GM19395 (cell line): ENCODE results near the gene SLAIN1.

Source experiments
- ATAC-seq: cut with Tn5 transposase; IDR thresholded peaks from one replicate; pipeline ENCODE4 v1.9.1; 2021; ENCODE audit warnings: mild to moderate bottlenecking, moderate library complexity; ENCODE audit not compliant: unreplicated experiment

SLAIN1 gene

DNA sequence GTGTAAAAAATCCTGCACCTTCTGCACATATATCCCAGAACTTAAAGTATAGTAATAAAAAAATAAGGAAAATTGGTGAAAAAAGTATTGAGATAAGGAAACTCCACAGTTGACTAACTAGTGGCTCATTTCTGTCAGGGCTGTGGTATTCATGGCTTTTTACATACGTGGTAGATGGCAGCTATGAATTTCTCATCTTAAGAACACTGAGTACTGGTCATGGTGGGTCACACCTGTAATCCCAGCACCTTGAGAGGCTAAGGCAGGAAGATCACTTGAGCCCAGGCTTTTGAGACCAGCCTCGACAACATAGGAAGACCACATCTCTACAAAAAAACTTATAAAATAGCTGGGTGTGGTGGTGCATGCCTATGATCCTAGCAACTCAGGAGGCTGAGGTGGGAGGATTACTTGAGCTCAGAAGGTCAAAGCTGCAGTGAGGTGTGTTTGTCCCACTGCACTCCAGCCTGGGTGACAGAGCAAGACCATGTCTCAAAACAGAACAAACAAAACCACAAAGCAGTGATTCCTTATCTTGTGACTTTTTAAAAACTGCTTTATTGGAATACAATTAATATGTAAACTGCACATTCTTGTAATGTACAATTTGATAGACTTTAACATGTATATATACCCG is 16.8 kb downstream of the SLAIN1 start:
- no peak for ATAC-seq

DNA sequence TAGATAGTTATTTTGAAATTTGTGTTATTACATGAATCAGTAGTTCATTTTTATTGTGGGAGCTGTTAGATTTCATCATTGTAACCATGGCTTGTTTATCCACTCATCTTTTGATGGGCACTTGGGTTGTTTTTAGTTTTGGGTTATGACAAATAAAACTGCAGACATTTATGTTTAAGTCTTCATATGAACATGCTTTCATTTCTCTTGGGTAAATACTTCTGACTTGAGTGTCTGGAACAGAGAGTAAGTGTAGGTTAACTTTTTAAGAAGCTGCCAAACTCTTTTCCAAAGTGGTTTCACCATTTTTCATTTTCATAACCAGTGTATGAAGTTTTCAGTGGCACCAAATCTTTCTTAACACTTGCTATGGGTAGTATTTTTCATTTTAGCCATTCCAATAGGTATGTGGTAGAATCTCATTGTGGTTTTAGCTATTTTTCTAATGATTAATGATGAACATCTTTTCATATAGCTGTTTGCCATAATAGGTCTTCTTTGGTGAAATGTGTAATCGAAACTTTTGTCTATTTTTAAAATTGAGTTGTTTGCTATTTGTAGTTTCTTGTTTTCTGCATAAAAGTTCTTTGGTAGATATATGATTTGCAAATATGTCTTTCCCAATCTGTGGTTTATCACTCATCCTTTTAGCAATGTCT is 17.9 kb downstream of the SLAIN1 start:
- peak; percentile 57 for ATAC-seq

DNA sequence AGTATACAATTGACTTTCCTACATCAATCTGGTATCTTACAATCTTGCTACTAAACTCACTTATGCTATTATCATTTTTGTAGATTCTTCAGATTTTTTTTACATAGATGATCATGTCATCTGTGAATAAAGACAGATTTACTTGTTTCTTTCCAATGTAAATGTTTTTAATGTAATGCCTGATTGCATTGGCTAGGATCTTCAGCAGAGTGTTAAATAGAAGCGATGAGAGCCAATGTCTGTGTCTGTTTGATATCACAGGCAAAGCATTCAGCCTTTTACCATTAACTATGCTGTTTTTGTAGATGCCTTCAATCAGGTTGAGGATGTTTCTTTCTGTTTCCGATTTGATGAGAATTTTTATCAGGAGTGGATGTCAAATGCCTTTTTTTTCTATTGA is 19.2 kb downstream of the SLAIN1 start:
- ATAC-seq, result no peak

DNA sequence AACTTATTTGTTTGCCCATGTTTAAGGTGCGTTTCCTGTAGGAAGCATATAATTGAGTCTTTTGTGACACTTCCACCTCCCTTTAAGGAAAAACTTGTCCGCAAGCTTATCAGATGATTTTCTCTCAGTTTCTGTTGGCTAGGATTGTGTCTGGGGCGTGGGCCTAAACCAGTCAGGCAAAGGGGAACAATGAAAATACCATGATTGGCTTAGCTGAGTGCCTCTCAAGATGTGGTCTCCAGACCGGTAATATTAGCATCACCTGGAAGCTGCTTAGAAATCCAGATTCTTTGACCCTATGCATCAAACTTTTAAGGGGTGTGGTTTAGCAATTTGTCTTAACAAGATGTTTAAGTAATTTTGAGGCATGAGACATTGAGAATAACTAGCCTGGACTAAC is 20.0 kb downstream of the SLAIN1 start:
- ATAC-seq, result no peak

DNA sequence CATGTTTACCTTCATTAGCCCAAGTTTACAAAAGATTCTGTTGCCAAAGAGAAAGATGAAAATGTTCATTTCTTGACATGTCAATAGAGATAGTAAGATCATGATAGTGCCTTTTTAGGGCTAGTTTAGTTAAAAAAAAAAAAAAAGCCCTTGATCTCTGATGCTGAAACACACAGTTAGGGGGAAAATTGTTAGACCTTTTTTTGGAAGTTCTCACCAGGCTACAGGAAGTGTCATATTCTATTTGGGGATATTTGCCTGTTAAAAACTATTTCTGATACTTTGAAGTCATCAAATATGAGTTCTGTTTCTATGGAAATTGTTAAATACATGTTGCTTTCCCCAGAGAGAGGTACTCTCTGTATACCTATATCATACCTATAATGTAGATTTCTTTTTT is 21.6 kb downstream of the SLAIN1 start:
- ATAC-seq, result no peak

DNA sequence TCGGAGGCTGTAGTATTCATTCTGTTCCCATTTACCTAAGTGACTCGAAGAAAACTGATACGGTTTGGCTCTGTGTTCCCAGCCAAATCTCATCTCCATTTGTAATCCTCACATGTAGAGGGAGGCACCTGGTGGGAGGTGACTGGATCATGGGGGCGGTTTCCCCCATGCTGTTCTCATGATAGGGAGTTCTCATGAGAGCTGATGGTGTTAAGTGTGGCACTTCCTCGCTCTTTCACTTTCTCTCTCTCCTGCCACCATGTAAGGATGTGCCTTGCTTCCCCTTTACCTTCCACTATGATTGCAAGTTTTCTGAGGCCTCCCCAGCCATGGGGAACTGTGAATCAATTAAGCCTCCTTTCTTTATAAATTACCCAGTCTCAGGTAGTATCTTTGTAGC is 23.5 kb downstream of the SLAIN1 start:
- no peak for ATAC-seq

DNA sequence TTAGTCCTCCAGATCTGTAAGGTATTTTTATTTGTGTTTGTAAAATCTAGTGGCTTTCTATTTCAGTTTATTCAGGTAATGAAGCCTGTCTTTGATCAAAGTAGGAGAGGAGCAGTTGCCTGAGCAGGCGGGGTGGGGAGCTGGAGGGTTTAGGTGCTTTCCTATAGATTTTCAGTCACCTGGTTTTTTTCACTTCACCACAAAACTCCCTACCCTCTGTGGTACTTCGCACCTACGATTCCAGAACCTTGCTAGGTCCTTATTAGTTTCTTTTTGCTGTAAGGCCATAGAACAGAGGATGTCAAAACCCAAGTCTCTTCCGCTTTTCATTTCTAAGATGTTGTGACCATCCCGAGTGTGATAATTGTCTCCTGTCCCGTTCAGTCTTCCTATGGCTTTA is 26.6 kb downstream of the SLAIN1 start:
- peak; percentile 63 for ATAC-seq

DNA sequence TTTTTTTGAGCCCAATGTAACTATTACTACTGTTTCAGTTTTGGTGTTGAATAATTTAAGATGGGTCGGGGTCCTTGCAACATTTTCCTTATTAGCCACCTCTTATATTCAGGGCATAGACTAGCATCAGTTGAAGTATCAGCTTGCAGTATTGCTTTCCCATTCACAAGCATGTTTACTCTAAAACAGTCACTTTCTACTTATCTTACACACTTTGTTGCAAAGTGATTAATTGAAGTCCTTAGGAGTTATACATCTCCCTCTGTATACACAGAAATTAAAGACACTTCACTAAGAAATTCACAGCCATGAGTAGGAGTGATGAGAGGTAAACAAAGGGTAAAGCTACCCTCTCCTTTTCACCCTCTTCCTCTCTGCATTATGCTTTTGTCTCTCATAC is 27.6 kb downstream of the SLAIN1 start:
- no peak for ATAC-seq

DNA sequence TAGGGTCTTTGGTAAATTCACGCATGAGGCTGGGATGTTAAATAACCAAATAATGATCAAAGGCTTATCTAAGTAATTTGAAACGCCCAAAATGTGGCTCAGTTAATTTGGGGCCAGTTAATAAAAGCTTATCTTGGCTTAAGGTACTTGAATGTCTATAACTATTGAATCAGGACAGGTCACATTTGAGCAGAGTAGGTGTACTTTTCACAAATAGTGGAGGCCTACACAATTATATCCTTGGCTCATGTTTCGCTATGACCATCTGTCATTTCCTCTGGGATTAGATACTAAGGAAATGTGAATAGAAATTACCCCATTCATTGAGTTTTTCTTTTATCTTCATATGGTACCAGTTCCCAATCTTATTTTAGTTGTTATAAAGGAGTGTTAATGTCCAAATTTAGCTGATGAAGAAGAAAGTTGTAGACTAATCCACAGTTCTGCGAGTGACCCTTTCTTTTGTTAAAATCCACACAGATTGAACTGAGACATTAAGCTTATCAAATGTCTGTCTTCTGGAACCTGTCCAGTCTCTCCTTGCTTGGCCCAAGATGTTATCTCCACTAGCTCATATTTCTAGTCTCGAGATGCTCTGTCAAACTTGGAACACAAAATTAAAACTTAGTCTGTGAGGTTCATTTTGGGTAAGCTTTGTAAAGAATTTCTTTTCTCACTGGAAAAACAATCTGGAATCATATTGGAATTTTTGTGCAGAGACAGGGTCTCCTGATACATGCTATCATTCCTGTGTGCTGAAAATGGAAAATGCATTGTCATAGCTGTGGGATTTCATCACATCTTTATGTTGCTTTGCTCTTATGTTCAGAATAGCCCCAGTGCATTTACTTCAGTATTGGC is 31.0 kb downstream of the SLAIN1 start:
- no peak for ATAC-seq

DNA sequence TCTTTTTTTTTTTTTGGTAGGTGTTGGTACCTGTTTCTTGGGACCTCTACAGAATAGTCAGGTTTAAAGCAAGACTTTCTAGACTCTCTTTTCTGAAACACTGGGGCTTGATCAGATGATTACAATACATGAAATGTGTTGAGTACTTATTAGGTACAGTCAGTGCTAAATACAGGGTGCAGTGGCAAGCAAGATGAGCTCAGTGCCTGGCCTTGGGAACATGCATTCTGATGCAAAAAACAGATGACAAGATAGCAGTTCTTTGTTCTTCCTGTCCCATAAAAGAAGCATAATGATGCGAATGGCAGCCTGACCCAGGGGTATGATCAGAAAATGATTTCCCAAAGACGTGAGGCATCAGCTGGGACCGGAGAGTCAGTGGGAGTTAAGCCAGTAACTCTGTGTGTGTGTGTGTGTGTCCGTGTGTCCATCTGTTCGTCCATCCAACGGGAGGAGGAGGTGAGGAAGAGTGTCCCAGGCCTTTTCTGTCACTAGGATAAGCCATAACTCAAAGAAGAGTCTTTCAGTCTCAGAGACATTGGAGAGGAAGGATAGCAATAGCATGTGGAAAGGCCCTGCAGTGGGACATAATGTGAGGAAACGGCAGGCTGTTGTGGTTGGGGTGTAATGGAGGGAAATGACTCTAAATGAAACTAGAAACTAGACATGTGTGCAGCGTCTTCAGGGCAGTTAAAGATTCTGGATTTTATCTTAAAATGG is 32.2 kb downstream of the SLAIN1 start:
- peak; percentile 98 for ATAC-seq

DNA sequence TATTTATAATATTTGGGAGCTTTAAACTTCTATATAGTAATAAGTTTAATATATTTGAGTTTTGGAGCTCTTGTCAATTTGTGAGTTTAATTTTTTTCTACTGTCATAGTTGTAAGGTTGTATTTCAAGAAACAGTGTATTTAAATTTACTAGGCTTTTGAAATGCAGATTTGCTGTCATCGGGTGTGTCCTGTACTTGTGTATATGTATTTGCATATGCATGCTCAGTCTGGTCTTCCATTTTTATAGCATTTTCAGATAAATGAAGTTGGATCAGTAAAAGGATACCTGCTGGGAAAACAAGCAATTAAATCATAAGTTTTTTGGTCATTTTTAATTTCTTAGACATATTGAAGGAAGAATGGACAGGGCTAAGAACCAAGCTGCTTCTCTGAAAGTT is 33.1 kb downstream of the SLAIN1 start:
- no peak for ATAC-seq

DNA sequence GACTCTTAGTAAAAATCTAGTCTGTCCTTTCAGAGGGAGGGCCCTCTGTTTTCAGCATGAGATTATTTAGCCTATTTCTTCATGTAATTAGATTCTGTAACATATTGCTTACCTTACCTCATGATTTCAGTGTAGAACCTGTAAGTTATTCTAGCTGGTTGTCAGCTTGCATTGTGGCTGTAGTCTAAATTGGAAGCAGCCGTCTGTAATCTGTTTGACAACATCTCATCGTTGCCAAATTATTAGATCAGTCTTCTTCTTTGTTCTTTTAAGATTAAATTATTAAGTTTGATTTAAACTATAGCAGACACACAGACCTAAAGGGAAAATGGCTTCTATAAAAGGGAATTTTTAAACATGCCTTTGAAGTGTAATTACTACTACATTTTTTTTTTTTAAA is 34.8 kb downstream of the SLAIN1 start:
- no peak for ATAC-seq

DNA sequence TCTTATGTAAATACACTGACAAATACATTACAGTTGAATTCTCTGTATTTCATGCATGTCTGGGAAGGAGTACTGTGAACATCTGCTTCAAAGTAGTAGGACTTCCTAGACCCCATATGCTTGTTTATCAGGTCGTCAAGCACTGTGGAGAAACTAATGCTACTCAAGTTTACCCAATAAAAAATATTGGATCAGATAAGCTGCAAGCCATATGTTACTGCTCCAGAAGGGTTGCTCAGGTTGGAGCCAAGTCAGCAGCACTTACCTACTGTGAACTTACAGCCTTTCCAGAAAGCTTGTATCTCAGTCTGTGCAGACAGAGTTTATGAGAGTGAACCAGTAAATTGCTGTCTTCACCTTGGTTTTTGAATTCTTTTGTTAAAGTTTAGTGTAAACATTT is 36.2 kb downstream of the SLAIN1 start:
- no peak for ATAC-seq

DNA sequence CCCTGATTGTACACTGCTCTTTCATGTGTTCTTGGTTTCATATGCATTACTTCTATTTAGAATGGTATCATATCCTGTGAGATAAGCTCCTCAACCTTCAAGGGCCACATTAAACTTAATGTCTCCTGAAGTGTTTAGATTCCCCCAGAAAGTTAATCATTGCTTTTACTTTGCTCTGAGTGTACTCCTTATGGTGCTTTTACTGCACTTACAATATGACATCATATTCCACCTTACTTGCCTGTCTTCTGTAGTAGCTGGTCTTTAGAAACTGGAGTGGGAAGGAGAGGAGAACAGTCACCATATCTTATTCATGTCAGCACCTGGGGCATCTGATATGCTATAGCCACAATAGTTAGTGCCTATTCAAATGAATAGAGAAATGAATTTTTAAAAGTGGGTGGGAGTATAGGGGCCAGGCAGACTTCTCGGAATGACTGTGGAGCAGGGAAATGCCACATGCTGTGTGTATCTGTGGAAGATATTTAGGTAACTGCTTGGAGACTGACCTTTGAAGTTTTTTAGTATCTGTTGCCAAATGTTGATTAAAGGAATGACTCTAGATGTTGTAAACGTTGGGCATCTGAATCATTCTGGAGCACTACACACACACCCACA is 40.2 kb downstream of the SLAIN1 start:
- ATAC-seq, result peak; percentile 85

DNA sequence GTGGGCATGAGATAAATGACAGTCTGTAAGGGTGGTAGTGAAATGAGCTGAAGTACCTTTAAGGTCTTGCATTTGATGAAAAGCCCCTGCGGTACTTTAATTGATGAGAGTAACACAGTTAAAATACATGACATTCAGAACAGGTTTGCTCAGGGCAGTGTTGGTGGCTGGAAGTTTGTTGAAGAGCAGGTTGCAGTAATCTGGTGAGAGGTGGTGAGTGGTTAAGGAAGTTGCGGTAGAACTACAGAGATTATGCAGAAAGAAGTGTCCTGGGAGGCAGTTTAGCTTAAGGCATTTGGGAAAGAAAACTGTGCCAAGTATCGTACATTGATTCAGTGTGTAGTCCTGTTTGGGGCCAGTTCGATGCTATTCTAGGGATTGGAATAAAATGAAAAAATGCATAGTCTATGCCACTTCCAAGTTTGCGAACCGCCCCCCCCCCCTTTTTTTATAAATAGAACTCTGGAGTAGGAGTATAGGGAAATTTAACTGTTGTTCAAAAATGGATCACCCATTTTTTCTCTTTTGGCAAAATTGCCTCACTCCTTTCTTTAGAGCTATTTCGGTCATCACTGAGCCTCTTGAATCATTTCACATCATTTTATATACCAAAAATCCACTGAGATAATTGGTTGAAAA is 42.7 kb downstream of the SLAIN1 start:
- no peak for ATAC-seq

DNA sequence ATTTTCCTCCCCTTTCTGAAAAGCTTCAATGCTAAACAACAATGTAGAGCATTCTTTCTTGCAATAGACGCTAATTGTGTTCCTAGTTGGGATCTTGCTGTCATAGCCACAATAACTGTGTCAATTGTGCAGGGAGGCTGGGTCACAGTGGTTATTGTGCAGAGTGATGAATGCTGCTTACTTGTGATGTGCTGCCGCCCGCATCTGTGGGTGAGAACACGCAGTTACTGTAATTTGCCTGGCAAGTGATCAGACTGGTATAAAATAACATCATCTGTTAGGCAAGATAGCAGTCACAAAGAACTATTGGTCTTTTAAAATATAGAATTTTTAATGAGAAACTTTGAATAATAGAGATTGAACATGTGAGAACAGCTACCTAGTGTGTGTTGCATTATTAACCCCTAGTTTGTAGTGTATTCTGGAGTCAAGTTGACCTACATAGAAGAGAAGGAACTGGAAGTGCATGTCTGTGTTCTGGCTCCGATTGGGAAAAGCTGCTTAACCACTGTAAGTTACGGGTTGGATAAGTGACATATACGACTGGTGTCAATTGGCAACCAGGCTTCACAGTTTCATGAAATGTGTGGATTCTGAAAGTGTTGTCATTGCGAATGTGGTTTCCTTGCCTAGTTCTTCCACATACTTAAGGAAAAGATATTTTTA is 43.6 kb downstream of the SLAIN1 start:
- no peak for ATAC-seq

DNA sequence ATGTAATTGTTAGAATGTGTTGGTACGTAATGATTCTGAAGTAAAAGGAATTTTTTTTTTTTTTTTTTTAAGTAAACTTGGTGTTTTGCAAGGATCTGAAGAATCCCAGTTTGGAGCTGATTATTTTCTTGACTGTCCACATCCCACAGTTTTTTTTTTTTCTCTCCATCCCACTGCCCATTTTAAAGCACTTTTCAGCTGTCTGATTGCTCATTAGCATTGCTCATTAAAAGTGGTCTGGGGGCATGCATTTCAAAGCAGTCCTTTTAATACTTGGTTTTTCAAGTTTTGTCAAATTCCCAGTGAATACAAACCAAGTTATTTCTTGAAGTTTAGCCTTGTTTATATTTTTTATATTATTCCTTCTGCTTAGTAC is 44.1 kb downstream of the SLAIN1 start:
- ATAC-seq, result no peak

DNA sequence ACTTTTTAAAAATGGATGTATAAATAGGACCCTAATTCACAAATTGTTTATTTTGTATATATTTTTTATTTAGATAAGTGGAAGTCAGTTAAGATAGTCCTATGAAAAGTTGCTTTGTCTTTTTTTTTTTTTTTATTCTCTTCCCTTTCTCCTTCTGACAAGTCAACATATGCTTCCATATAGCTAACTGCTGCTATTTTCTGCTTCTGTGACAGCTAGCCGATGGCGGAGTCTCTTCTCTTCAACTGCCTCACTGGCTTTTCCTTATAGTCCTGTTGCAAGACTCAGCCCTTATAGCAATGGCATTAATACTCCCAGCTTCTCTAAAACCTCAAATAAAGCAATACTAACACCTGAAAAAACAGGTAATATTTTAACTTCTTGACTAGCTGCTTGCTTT is 45.3 kb downstream of the SLAIN1 start:
- no peak for ATAC-seq

DNA sequence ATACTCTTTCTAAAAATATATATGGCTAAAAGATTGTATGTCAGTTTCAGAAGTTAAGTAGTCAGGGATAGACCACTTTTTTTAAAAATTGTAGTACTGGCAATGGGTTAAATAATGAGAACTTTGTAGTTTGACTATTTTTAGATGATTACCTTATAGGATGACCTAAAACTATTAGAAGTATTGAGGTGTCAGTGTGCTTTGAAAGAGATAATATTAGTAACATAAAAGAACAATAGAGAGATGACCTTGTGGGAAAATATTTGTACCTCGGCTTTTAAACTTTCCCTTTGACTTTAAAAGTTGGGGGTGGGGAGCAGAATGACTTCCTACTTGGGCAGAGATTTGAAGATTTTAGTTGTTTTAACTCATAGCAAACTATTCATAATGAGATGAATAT is 48.3 kb downstream of the SLAIN1 start:
- ATAC-seq, result no peak

DNA sequence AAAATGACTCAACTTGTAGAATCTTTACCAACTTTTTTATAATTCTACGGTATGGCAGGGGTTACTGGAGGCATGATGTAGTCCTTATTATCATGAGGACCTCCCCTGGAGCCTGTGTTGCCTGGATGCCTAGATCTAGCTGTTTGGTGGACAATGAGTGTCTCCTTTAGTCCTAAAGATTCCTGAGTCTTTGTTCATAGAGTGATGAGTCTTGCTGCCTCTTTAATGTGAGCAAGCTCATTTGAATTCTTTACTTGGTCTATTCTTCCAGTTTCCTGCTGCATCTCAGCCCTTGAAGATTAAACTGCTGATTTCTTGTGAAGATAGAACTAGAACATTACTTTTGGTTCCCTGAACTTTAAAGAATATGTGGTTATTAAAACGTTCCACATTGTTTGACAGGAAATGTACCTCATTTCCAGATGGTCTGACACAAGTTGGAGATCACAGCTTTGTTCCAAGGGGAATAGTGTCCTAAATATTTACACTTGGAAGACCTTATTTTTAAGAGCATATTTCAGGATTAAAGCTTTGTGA is 51.9 kb downstream of the SLAIN1 start:
- no peak for ATAC-seq
